Activated CD4-positive, alpha-beta T cell treated with anti-CD3 and anti-CD28 coated beads, Interleukin-10, Interleukin-2, amounts not matched to agents 100 ng/mL and 50 ng/mL, durations not matched to agents 16 hours and 8 hours (primary cell): ENCODE results near the gene SUMF1.
A peak's percentile ranks its signal among the peaks of the same experiment; 100 is the strongest.

Experiments used
- DNase-seq: peaks from one replicate; pipeline ENCODE4 v3.0.0-alpha.2; 2020

SUMF1 gene

DNA sequence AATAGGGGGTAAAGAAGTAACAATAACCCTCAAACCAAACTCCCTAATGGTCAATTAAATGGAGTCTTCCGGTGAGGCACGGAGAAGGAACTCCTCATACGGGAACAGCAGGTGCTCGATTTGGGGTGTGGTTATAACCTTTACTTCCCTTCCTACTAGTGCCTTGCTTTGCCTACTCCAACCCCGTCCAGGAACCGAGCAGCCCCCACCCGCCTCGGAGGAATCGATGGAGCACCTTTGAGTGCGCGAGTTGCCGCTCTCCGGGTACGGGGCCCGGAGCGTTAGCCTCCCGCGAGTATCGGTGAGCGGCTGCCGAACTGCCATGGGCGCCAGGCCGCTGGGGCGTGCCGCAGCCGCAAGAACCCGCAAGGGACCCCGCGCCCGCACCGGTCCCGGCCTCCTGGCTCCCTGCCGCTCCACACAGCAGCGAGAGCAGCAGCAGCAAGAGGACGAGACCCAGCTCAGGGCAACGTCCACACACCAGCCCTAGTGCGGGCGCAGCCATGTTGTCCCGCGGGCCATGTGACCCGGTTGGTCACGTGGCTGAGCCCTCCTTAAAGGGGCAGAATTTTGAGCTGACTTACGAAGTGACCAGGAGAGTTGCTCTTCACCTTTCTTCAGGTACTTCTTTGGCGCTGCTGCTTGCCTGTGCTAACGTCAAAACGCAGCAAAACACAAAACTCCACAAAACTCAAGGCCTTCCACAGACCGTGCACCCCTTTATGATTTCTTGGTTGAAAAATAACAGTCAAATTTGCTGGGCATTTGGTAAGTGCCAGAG is at the start of gene SUMF1:
SUMF1 (minus strand) TSS at position 529 of the 781 bp plus-strand sequence; CDS start at position 505, 24 bp downstream.
- DNase-seq, result peak; percentile 85

DNA sequence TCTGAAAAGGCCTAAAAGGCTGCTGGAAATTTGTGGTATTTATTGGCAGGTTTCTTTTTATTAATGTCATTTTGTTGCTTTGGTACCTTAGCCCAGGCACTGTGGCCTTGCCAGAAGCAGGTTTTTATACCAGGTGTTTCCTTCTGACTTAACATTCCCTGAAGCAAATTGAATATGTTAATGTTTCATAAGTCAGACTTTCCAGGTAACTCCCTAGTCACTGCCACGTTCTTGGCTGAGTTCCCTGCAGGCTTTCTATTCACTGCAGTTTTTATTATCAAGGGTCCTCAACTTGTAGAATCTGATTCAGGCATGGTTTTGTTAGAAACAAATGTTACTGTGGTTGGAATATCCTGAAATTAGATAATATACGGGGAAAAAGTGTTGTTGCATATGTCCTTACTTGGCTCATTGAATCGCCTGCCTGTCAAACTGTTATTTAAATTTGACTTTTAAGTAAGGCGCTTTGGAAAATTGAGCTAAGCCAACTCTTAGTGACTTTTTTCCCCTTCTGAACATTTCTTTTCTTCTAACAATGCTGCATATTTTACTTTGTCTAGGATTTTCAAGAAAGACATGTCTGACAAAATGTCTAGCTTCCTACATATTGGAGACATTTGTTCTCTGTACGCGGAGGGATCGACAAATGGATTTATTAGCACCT is 49.0 kb upstream of the SUMF1 start:
- DNase-seq, result no peak

DNA sequence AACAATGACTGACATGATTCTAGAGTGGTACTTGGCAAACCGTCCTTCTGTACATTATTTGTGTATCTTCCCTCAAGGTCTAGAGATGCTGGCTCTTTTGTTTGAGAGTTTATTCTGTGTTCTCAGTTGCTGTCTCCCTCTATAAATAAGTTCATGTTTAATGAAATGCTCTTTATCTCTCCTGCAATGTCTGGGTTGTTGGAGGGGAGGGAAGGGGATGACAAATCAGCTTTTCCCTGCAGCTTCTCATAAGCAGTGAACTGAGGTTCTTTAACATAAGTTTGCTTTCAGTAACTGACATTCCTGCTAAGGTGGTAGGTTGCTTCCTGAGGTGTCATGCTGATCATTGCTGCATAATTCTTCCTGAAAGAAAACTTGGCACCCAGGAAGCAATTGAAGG is 47.8 kb upstream of the SUMF1 start:
- DNase-seq, result no peak

DNA sequence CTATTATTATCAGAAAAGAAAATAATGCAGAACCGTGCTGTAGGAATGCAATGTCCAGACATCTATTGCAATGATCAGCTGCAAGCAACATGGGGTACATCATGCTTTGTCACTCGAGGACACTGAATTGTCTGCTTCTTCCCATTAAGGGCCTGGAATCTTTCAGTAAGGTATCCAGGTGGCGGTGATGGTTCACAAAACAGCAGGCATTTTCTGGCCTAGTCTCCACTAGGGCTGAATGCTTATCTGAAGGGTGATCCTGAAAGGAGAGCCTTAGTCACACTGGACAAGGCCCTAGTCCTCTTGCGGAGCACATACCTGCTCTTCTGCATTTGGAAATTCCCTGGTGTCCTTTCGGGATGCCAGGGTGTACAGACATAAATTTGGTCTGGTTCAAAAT is 47.3 kb upstream of the SUMF1 start:
- no peak for DNase-seq

DNA sequence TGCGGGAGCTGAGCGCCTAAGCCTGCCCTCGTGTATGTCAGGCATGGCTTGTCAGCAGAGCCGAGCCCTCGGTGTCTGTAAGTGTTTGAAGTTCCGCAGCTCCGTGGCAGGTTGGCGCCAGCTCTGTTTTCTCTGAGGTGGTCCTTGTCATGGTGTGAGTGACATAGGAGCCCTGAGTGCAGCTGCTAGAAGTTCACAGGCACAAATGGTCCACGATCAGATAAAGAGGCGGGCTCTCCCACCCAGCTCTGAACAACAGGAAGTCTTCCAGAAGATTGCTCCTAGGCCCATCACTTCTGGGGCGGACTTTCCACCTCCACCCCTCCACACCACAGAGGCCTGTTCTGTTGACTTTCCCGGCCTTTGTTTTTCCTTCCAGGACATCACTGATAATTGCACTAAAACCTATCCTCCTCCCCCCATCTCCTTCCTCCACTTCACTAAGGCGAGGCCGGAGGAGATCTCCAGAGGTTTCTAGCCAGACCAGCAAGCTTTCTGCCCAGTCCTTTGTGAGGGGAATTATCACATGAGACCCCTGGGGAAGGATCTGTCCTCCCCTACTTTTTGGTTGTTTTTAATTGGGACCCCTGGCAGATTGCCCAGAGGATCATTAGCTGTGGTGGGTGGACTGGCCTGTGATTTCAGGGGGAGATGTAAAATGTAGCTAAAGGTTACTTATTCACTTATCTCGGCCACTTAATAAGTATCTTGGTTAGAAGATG is 46.0 kb upstream of the SUMF1 start:
- DNase-seq, result no peak

DNA sequence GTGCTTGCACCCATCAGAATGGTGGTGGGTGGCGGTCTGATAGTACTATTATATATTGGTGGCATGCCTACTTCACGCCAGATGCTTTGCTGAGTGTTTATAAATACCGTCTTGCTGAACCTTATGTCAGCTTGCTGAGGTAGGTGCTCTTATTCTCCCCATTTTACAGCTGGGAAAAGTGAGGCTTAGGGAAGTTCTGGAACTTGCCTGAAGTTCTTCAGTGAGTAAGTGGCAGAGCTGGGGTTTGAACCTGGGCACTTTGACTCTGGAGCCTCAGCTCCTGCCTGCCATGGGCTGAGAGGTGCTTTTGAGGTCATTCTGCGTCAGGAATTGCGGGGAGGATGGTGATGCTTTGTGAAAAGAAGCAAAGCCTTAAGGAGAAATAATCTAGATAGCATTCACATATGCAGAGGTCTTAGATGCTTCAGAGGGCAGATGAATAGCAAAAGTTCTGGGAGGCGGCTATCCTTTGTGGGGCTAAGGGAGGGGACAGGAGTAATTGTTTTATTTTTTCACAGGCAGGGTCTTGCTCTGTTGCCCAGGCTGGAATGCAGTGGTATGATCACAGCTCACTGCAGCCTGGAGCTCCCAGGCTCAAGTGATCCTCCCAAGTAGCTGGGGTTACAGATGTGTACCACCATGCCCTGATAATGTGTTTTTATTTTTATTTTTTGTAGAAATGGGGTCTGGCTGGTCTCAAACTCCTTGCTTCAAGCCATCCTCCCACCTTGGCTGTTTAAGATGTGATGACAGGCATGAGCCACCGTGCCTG is 44.6 kb upstream of the SUMF1 start:
- DNase-seq, result no peak

DNA sequence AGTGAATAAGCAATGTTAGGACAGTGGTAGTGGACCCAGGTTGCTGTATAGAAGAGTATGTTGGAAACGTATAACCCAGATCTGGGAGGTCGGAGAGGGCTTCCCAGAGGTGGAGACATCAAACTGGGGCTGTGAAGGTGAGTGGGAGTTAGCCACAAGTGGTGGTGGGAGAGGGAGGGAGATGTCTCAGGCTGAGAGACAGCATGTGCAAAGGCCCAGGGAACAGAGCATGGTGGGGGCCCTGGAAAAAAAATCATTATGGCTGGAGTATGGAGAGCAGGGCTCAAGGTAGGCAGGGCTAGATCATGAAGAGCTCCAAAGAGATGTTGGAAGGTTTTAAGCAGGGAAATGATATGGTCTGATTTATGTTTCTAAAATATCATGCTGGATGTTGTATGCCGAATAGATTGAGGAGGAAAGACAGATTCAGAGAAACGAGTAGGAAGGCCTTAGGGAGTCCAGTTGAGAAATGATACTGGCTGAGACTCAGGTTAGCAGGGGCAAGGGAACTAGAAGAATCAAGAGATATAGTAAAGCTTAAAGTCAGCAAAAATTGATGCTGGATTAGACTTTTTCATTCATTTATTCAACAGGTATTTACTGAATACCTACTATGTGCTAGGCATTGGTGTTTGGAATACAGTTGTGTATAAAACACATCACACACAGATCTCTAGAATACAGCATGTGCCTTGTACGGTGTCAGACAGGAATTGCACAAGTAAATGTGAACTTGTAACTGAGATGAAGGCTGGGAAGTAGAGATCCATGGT is 43.1 kb upstream of the SUMF1 start:
- no peak for DNase-seq

DNA sequence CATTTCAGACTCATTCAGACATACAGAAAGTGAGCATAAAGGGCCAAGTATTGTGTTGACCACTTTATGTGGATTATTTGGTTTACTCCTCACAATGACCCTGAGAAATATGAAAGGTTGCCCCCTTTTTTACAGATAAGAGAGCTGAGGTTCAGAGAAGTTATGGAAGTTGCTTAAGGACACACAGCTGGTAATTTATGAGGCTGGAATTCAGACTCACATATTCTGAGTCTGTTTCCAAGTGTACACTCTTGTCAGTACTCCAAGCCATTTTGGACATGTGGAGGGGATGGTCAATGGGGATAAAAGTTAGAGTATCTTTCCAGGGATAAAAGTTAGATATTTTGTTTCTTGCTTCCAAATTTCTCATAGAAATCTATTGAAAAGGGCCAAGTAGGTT is 42.0 kb upstream of the SUMF1 start:
- no peak for DNase-seq

DNA sequence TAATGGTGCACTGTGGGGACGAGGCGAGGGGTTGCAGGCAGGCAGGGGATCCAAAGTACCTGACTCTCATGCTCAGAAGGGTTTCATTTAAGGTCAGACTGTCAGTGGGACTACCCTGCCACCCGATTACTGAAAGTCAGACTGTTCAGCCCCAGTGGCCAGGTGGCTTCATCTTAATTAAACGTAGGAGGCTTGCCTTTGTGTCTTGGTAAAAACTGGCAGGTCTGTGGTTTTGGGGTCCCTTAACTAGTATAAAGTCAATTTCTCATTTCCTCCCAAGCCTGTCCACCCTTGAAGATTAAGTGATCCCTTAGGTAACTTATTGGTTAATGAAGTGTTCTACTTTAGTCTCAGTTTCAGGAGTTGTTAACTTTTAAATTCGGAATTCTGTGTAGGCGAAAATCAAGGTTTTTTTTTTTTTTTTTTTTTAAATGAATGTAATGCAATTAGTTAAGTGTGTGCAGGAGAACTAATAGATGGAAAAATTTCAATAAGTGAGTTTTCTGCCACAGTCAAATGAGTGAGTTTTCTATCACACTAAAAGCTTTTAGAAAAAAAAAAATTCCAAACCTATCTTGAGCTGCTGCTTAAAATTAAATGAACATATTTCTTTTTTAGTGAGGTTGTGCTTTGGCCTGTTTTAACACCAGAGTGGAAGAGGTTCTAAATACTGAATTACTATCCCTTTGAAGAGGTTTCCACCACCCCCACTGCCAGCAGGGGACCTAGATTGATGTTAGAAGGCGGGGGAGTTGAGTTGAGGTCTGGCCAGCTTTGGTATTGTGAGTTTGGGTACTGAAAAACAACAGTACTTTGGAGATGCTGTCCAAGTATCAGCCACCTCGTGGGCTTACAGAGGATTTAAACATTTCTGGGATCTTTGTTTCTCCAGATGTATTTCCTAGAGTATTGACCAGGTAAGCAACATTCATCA is 41.2 kb upstream of the SUMF1 start:
- DNase-seq, result peak; percentile 28

DNA sequence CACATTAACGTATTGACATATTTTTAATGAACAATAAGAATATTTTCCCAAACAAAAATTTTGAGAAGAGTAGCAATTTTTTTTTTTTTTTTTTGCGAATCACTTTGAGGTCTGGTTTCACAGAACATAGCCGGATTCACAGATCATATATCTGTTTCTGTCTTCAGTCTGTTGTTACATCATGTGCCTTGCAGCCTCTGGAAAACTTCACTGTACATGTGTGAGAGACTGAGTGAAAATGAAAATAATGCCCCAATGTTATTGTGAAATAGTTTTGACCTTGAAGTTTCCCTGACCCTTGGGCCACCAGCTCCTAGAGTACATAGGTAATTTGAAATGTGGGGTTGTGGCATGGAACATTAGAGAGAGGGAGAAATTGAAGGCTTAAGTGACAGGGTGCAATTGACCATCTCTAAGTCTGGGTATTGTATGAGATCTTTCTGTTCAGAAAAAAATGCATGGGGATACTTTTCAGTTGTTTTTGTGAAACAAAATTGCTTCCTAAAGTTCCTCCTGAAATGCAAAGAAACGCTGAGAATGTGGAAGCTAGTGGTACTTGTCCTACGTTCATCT is 40.0 kb upstream of the SUMF1 start:
- peak; percentile 44 for DNase-seq

DNA sequence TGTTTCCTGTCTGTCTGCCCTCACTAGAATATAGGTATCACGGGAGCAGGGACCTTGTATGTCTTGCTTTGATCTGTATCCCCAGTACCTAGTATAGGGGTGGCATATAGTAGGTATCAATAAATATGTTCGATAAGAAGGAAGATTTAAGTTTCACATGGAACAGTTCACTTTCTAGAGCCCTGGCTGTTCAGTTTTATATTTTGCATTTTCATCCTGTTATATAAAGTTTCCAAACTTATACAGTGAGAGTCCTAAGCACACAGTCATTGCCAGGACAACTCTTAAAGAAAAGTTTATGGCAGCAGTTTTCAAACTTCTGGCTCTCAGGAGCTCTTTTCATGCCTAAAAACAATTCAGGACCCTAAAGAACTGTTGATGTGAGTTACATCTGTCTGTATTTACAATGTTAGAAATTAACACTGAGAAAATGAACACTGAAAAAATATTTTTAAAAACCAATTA is 39.5 kb upstream of the SUMF1 start:
- DNase-seq, result no peak

DNA sequence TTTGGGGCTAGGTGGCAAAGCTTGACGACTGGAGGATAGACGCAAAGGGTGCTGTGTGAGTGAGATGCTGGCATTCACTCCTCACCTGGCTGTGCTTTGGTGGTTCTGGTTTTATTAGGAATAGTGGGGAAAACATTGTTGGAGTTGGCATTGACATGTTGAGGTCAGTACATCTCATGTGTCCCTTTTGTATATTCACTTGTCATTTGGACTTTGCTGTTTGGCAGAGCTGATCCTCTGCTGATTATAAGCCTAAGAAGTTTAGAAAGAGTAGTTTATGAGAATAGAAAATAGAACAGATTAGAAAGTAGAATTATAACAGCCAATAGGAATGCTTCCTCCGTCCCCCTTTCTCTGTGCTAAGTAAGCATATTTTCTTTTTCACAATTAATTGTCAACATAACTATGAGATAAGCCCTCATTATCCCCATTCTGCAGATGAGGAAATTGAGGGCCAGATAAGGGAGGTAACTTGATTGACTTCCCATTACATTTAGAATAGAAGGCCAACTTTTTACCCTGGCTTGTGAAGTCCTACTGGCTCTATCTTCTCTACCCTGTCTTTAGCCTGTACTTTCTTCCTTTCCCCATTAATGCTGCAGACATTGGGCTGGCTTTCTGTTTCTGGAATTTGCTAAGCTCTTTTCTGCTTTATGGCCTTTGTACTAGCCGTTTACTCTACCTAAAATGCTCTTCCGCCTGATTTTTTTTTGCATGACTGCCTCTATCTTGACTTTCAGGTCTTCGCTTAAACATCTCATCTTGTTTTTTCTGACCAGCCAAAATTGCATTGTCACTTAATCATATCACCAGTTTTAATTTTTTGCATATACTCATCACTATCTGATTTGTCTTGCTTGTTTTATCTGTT is 38.9 kb upstream of the SUMF1 start:
- DNase-seq, result no peak

DNA sequence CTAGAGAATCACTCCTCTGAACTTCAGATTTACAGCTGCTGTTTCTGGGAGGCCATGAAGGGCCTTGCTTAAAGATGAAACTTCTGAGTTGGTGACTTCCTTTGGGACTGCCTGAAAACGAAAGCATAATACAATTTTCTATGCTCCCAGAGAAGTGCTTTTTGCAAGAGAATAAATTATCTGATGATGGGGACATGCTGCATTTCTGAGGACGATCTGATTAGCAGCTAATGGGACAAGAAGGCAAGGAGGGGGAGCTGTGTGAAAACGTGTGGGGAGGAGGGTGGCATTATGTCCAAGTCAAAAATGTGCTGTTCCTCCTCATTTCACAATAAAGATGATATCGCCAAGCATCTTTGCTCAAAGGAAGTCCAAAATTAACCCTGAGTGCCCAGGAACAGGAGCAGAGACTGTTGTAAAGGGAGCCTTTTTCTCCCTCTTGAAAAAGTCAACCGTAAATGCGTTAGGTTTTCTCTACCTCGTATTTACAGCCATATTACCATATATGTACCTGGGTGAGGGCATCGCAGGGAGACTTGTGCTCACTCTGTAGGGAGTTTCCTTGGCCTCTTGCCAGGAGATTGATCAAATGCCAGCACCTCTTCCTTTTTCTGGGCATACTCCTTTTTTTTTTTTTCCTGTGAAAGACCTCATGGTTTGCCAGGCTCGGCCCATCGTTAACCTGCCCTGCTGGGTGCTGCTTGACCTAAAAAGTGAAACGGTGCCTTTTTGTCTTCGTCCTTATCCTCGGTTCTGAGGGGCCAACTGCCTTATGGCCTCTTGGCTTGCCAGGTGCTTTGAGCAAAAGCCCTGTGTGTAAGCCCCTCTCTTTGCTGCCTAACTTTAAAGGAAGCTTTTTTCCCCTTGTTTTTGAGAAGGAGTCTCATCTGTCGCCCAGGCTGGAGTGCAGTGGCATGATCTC is 37.5 kb upstream of the SUMF1 start:
- DNase-seq, result peak; percentile 47

DNA sequence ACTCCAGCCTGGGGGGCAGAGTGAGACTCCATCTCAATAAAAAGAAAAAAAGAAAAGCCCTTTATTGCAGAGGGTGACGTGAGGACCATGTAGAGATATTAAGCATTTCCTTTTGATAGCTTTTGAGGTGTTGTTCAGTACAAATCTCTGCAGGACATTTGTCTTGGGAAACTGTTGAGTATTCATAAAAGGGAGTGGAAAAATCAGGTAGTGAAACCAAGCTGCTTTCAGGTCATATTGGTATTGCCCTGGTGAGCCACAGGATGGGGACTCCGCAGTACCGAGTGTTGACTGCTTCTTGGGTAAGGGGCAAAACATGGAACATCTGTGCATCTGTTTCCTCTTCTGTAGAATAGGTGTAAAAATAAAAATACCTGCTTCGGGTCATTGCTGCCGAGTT is 36.0 kb upstream of the SUMF1 start:
- peak; percentile 8 for DNase-seq

DNA sequence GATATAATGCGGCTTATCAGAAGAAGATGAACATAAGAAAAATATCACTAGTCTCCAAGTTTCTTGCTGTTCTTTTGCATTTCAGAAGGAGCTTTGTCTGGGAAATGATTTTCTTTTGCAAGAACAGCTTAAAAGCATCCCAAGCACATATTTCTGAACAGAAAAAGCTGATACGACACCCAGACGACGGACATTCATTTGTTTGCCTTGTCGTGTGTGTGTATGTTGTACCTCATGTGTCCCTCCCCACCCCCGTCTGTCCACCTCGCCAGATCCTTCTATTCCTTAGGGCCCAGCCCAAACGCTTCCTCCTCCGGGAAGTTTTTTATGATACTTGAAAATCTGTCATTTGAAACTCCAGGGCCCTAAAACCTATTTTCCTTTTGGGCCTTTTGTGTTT is 34.9 kb upstream of the SUMF1 start:
- DNase-seq, result no peak

DNA sequence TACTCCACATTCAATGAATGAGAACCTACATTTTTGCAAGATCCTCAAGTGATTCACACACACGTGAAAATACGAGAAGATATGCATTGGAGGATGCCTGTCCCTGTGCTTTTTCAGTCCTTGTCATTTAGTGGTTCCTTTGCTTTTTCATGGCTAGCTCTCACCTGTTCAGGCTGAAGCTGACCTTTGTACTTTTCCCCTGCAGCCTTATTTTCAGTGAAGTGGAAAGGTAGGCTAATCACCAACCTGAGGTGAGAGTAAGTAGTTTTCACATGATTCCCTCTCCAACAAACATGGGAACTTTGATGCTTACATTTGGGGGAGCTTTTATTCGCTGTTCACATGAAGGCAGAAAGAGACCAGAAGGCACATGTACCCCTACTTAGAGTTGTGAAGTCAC is 34.4 kb upstream of the SUMF1 start:
- no peak for DNase-seq

DNA sequence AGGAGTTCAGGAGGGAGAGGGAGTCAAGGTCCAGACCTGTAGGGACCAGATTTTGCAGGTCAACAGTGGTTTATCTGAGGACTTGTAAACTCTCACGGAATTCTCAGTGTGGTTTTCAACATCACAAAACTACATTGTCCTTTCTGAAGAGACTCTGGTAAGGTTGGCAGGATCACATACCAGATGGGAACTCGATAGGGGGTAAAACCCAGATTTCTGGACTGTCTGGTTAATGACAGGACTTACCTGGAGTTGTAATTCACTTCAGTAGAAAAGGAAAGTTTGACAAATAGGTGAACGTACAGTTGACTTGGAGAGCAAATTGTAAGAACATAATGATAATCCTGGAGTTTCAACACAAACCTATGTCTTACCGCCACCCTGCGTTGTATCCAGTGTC is 31.4 kb upstream of the SUMF1 start:
- no peak for DNase-seq

DNA sequence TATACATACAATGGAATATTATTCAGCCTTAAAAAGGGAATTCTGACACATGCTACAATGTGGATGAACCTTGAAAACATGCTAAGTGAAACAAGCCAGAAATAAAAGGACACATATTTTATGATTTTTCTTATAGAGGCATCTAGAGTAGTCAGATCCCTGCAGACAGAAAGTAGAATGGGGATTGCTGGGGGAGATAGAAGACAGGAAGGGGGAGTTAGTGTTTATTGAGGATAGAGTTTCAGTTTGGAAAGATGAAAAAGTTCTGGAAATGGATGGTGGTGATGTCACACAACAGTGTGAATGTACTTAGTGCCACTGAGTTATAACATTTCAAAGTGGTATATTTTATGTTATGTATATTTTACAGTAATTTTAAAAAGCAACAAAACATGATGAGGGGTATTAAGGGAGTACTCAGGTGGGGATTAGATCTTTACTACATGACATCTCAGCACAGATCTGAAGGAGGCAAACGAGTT is 30.8 kb upstream of the SUMF1 start:
- no peak for DNase-seq
